Adipocyte (in vitro differentiated cells): ENCODE results near the gene MAST2.

ENCODE experiments used
- DNase-seq: peaks from one replicate; pipeline ENCODE4 v3.0.0-alpha.2; 2015; ENCODE audit warnings: low read depth
- H3K27me3 ChIP-seq: replicated peaks from 2 replicates; pipeline ENCODE4 v1.7.0; 2013; ENCODE audit warnings: mild to moderate bottlenecking, low read length, moderate library complexity; ENCODE audit not compliant: control insufficient read depth, insufficient read depth
- H3K36me3 ChIP-seq: 2 replicates; pipeline ENCODE4 v1.7.0; 2013; ENCODE audit warnings: low read length, mild to moderate bottlenecking, moderate library complexity; ENCODE audit not compliant: control insufficient read depth, insufficient read depth, severe bottlenecking
- H3K4me1 ChIP-seq: 2 replicates; pipeline ENCODE4 v1.7.0; 2013; ENCODE audit warnings: mild to moderate bottlenecking, low read length, moderate library complexity; ENCODE audit not compliant: control insufficient read depth, insufficient read depth
- H3K4me3 ChIP-seq: 2 replicates; pipeline ENCODE4 v1.7.0; 2013; ENCODE audit warnings: mild to moderate bottlenecking, low read length, moderate library complexity
- H3K9ac ChIP-seq: 2 replicates; pipeline ENCODE4 v1.7.0; 2013; ENCODE audit warnings: mild to moderate bottlenecking, low read length, moderate library complexity
- H3K9me3 ChIP-seq: 2 replicates; pipeline ENCODE4 v1.7.0; 2013; ENCODE audit warnings: mild to moderate bottlenecking, low read length, moderate library complexity; ENCODE audit not compliant: control insufficient read depth

The MAST2 gene

GRCh38 chr1:46030876-46031660 lies 227.7 kb downstream of the MAST2 start:
- Histone ChIP-seq H3K27me3 (no peaks in the 10 kb centered on the region), H3K36me3 (peaks cover 32% of the 10 kb centered on the region), H3K4me3 (no peak overlapping the region), H3K4me1 (no peaks in the 10 kb centered on the region), H3K9ac (no peak overlapping the region), H3K9me3 (no peaks in the 10 kb centered on the region)
- DNase-seq: no peak

DNA sequence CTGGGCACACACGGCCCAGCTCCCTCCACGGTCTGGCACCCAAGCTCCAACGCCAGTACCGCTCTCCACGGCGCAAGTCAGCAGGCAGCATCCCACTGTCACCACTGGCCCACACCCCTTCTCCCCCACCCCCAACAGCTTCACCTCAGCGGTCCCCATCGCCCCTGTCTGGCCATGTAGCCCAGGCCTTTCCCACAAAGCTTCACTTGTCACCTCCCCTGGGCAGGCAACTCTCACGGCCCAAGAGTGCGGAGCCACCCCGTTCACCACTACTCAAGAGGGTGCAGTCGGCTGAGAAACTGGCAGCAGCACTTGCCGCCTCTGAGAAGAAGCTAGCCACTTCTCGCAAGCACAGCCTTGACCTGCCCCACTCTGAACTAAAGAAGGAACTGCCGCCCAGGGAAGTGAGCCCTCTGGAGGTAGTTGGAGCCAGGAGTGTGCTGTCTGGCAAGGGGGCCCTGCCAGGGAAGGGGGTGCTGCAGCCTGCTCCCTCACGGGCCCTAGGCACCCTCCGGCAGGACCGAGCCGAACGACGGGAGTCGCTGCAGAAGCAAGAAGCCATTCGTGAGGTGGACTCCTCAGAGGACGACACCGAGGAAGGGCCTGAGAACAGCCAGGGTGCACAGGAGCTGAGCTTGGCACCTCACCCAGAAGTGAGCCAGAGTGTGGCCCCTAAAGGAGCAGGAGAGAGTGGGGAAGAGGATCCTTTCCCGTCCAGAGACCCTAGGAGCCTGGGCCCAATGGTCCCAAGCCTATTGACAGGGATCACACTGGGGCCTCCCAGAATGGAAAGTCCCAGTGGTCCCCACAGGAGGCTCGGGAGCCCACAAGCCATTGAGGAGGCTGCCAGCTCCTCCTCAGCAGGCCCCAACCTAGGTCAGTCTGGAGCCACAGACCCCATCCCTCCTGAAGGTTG lies 231.4 kb downstream of the MAST2 start:
- Histone ChIP-seq H3K4me3 (no peak overlapping the region), H3K4me1 (no peaks in the 10 kb centered on the region), H3K9me3 (no peaks in the 10 kb centered on the region), H3K9ac (no peak overlapping the region), H3K27me3 (no peaks in the 10 kb centered on the region), H3K36me3 (peaks cover 22% of the 10 kb centered on the region)
- DNase-seq: no peak

DNA sequence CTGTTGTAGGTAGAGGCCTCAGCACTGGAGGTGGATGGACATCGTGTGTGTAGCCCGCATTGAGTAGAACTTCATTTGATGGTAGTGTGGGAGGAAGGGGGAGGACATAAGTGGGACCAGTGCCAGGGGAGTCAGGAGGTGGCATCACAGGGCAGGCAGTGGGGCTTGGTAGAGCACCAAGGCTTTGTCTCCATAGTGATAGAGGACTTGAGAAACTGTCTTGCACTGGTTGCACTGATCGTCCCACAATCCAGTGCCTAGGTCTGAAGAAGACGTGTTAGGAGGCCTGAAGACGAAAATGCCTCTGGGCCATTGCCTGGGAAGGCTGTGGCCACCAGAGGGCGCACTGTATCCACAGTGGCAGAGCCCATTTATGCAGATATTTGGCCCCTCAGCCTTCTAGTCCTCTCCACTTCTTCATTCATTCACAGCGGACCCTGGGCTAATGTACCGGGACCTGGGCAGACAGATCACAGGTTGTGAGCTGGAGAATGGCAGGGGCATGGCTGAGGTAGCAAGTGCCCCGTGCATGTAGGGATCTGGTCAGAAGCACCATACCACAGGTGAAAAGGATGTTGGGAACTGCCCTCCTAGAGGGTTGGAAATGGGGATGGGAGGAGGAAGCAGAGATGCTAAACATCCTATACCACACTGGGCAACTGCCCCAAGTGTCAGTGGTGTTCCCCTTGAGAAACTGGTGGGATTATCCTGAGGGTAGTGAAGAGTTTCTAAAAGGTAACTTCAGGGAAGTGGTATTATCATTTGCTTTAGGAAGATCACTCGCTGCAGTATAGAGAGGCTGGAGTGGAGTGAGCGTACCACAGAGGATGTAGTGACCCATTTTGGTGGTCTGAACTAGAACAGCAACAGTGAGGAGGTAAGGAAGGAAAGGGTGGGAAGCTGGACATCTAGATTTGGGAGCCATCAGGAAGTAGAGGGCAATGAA lies 233.8 kb downstream of the MAST2 start:
- Histone ChIP-seq H3K9me3 (no peaks in the 10 kb centered on the region), H3K4me3 (no peak overlapping the region), H3K4me1 (no peaks in the 10 kb centered on the region), H3K27me3 (no peaks in the 10 kb centered on the region), H3K9ac (no peak overlapping the region), H3K36me3 (peaks cover 2% of the 10 kb centered on the region)
- peak; percentile 94 for DNase-seq

DNA sequence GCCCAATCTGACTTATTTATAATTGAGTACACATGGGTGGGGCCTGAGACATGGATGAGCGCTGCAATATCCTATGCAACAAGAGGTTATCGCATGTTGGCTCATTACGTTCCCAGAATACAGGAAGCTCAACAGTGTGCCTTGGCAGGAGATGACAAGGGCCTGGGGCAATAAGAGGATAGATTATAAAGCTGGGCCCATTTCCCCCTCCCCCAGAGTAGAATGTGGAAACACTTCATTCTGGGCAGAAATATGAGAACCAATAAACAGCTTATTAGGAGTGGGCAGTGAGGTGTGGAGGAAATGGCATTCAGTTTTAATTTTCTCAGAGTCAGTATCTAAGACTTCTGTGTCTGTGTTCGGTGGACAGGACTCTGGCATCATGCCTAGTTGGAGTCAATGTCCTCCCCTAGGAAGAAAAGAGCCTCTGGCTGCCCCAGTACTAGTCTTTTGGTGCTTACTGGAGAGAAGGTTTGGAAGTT lies 236.2 kb downstream of the MAST2 start:
- H3K9ac ChIP-seq: no peak overlapping the region
- H3K4me1 ChIP-seq: no peaks in the 10 kb centered on the region
- no peaks in the 10 kb centered on the region for H3K36me3 ChIP-seq
- no peaks in the 10 kb centered on the region for H3K9me3 ChIP-seq
- DNase-seq: peak; percentile 46
- H3K27me3 ChIP-seq: no peaks in the 10 kb centered on the region
- H3K4me3 ChIP-seq: no peak overlapping the region

DNA sequence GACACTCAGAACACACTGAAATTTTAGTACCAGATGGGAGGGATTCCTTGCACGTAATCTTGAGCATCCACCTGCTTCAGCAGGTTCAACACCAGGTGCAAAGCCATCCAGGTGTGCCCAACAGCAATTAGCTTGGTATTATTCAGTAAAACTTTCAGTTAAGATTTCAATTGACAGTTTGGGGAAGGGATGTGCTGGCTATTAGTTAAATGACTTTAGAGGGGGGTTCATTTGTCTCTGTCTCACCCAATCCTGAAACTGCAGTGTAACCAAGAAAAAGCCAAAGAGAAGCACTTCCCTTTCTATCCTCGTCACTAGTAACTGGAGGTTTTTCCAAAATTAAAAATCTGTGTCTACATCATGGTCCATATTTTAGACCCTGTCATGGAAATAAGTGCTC lies 238.1 kb downstream of the MAST2 start:
- peaks cover 5% of the 10 kb centered on the region for H3K36me3 ChIP-seq
- H3K9ac ChIP-seq: no peak overlapping the region

GRCh38 chr1:46041974-46042373 lies 238.6 kb downstream of the MAST2 start:
- H3K9ac ChIP-seq: no peak overlapping the region
- peaks cover 5% of the 10 kb centered on the region for H3K36me3 ChIP-seq
- no peaks in the 10 kb centered on the region for H3K4me1 ChIP-seq
- no peaks in the 10 kb centered on the region for H3K27me3 ChIP-seq
- no peaks in the 10 kb centered on the region for H3K9me3 ChIP-seq
- DNase-seq: peak; percentile 31
- no peak overlapping the region for H3K4me3 ChIP-seq

More for the DNA sequence above, 238.1 kb downstream of the MAST2 start:
- H3K27me3 ChIP-seq: no peaks in the 10 kb centered on the region
- H3K9me3 ChIP-seq: no peaks in the 10 kb centered on the region
- DNase-seq: no peak
- H3K4me1 ChIP-seq: no peaks in the 10 kb centered on the region
- H3K4me3 ChIP-seq: no peak overlapping the region

DNA sequence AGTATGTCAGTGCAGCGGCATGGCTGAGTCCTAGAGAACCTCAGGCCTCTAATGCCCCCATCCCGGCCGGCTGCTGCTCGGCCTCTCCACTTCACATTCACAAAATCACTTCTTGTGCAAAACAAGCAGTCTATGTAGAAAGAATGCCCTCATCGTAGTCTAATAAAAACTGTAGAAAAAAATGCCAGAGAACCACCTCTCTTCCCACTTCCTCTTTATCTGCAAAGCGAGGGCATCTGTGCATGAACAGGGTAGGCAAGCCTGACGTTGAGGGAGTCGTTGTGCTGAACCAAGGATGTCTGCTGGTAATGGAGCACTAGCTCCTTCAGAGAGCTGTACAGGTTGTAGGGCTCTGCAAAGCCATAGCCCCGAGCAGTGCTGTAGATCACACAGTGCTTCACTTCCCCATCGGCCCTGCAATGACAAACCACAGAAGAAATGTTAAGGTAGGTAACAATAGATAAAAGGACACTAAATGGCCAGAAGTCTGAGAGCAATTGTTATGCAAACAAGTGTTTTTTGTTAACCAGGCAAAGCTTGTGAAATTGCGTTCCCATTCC lies 240.1 kb downstream of the MAST2 start:
- Histone ChIP-seq H3K4me3 (no peak overlapping the region), H3K4me1 (no peaks in the 10 kb centered on the region), H3K9ac (no peak overlapping the region), H3K27me3 (no peaks in the 10 kb centered on the region), H3K36me3 (peaks cover 5% of the 10 kb centered on the region), H3K9me3 (no peaks in the 10 kb centered on the region)
- DNase-seq: no peak

- Histone ChIP-seq H3K4me3 (no peak overlapping the region), H3K9ac (no peak overlapping the region), H3K9me3 (no peaks in the 10 kb centered on the region), H3K36me3 (peaks cover 5% of the 10 kb centered on the region), H3K4me1 (no peaks in the 10 kb centered on the region), H3K27me3 (no peaks in the 10 kb centered on the region)
- DNase-seq: no peak
Observed at GRCh38 chr1:46044116-46044515, 240.7 kb downstream of the MAST2 start.

GRCh38 chr1:46053734-46054133 lies 250.3 kb downstream of the MAST2 start:
- no peak for DNase-seq
- Histone ChIP-seq H3K9ac (no peak overlapping the region), H3K9me3 (no peaks in the 10 kb centered on the region), H3K36me3 (peaks cover 6% of the 10 kb centered on the region), H3K4me1 (no peaks in the 10 kb centered on the region), H3K27me3 (no peaks in the 10 kb centered on the region), H3K4me3 (no peak overlapping the region)

- no peaks in the 10 kb centered on the region for H3K27me3 ChIP-seq
- DNase-seq: no peak
- no peaks in the 10 kb centered on the region for H3K4me1 ChIP-seq
- no peak overlapping the region for H3K9ac ChIP-seq
- H3K36me3 ChIP-seq: peaks cover 19% of the 10 kb centered on the region
- H3K9me3 ChIP-seq: no peaks in the 10 kb centered on the region
- no peak overlapping the region for H3K4me3 ChIP-seq
Observed at GRCh38 chr1:46056325-46056724, 252.9 kb downstream of the MAST2 start.
